Neural cell (in vitro differentiated cells): ENCODE measurements around the gene DNAJB12. TPM values are rescaled to one million over a fixed set of nuclear protein-coding genes. Genes with fewer than 3 reads are reported as not detected.

Experiments used
- H2AFZ ChIP-seq: fragments of 200-600, 300-800 bp; sonication (generic), shearing (Covaris generic); 2 replicates; pipeline ENCODE4 v1.6.0; 2014; ENCODE audit warnings: low read depth, mild to moderate bottlenecking, antibody characterized with exemption, low read length, moderate library complexity
- H3F3A ChIP-seq: fragments of 200-600 bp; shearing (Covaris generic); 2 replicates; pipeline ENCODE4 v1.6.1; 2016; ENCODE audit warnings: mild to moderate bottlenecking, moderate library complexity, mixed read lengths, antibody characterized with exemption, low read length; ENCODE audit not compliant: insufficient read depth, poor library complexity, severe bottlenecking
- H3K27ac ChIP-seq: fragments of 200-600, 300-800 bp; sonication (generic), shearing (Covaris generic); 2 replicates; pipeline ENCODE4 v1.5.1; 2014; ENCODE audit warnings: mild to moderate bottlenecking, low read length, moderate library complexity
- H3K27me3 ChIP-seq: fragments of 300-800, 200-600 bp; sonication (generic), shearing (Covaris generic); 2 replicates; pipeline ENCODE4 v1.6.0; 2014; ENCODE audit warnings: mild to moderate bottlenecking, low read depth, low read length, moderate library complexity; ENCODE audit not compliant: insufficient read depth
- H3K36me3 ChIP-seq: fragments of 300-800, 200-600 bp; sonication (generic), shearing (Covaris generic); 2 replicates; pipeline ENCODE4 v1.5.1; 2014; ENCODE audit warnings: mild to moderate bottlenecking, antibody characterized with exemption, low read length, moderate library complexity; ENCODE audit not compliant: insufficient read depth
- H3K4me2 ChIP-seq: fragments of 300-800, 200-600 bp; sonication (generic), shearing (Covaris generic); 2 replicates; pipeline ENCODE4 v1.6.0; 2014; ENCODE audit warnings: mild to moderate bottlenecking, low read length
- H3K4me3 ChIP-seq: fragments of 300-800, 200-600 bp; sonication (generic), shearing (Covaris generic); 2 replicates; pipeline ENCODE4 v1.5.1; 2014; ENCODE audit warnings: mild to moderate bottlenecking, low read length, moderate library complexity
- H3K79me2 ChIP-seq: fragments of 200-600 bp; shearing (Covaris generic); replicated peaks from 2 replicates; pipeline ENCODE4 v1.6.0; 2014; ENCODE audit warnings: mild to moderate bottlenecking, low read length, moderate library complexity; ENCODE audit not compliant: insufficient read depth
- H3K9ac ChIP-seq: fragments of 300-800, 200-600 bp; sonication (generic), shearing (Covaris generic); 2 replicates; pipeline ENCODE4 v1.6.1; 2016; ENCODE audit warnings: mild to moderate bottlenecking, low read length, mixed read lengths
- H3K9me2 ChIP-seq: fragments of 200-600 bp; shearing (Covaris generic); 2 replicates; pipeline ENCODE4 v1.6.1; 2016; ENCODE audit warnings: mild to moderate bottlenecking, low read length, mixed read lengths; ENCODE audit not compliant: insufficient read depth
- H3K9me3 ChIP-seq: fragments of 200-600, 300-800 bp; sonication (generic), shearing (Covaris generic); 2 replicates; pipeline ENCODE4 v1.6.1; 2016; ENCODE audit warnings: mild to moderate bottlenecking, mixed run types, low read length, moderate library complexity, mixed read lengths
- H4K20me1 ChIP-seq: fragments of 200-600 bp; shearing (Covaris generic); 2 replicates; pipeline ENCODE4 v1.6.1; 2016; ENCODE audit warnings: mild to moderate bottlenecking, mixed run types; ENCODE audit not compliant: insufficient read depth
- CTCF ChIP-seq: fragments of 450-650 bp; IDR thresholded peaks from 2 replicates; pipeline ENCODE4 v1.5.1; 2014; ENCODE audit warnings: antibody characterized with exemption, mild to moderate bottlenecking, moderate library complexity; ENCODE audit not compliant: poor library complexity, severe bottlenecking
- EP300 ChIP-seq: fragments of 450-650 bp; conservative IDR thresholded peaks from 2 replicates; pipeline ENCODE4 v1.6.1; 2014; ENCODE audit warnings: antibody characterized with exemption, mild to moderate bottlenecking, moderate library complexity; ENCODE audit not compliant: poor library complexity, severe bottlenecking
- EZH2 ChIP-seq: fragments of 200-600, 300-800 bp; shearing (Covaris generic), sonication (generic); IDR thresholded peaks from 2 replicates; pipeline ENCODE4 v1.6.1; 2014; ENCODE audit warnings: antibody characterized with exemption, low read length, borderline replicate concordance, mild to moderate bottlenecking; ENCODE audit not compliant: insufficient read depth, poor library complexity, severe bottlenecking
- MXI1 ChIP-seq: fragments of 450-650 bp; conservative IDR thresholded peaks from 2 replicates; pipeline ENCODE4 v1.6.1; 2014; ENCODE audit warnings: antibody characterized with exemption, mild to moderate bottlenecking; ENCODE audit not compliant: poor library complexity, severe bottlenecking
- POLR2AphosphoS5 ChIP-seq: IDR thresholded peaks from 2 replicates; pipeline ENCODE4 v1.6.1; 2012
- RAD21 ChIP-seq: fragments of 450-650 bp; conservative IDR thresholded peaks from 2 replicates; pipeline ENCODE4 v1.6.1; 2014; ENCODE audit warnings: antibody characterized with exemption, mild to moderate bottlenecking, moderate library complexity
- REST ChIP-seq: IDR thresholded peaks from 2 replicates; pipeline ENCODE4 v1.6.1; 2012; ENCODE audit warnings: borderline replicate concordance
- SMC3 ChIP-seq: fragments of 450-650 bp; conservative IDR thresholded peaks from 2 replicates; pipeline ENCODE4 v1.6.1; 2014; ENCODE audit warnings: antibody characterized with exemption, mild to moderate bottlenecking, moderate library complexity; ENCODE audit not compliant: poor library complexity
- TAF1 ChIP-seq: IDR thresholded peaks from 2 replicates; pipeline ENCODE4 v1.6.1; 2012; ENCODE audit warnings: low read depth
- polyA plus RNA-seq: library from polyadenylated mRNA; depleted of rRNA; stranded (reverse); fragments of >200 nt; gene quantifications from 2 replicates; pipeline ENCODE4 v1.2.3, GENCODE V29; 2014

The DNAJB12 gene
- polyA plus RNA-seq, 1 donor from 2014 or later, result 24.5 TPM

GRCh38 chr10:72311667-72312066, 43.1 kb downstream of the DNAJB12 start:
- TF ChIP-seq RAD21 (no peak), SMC3 (no peak), EZH2 (no peak), REST (no peak), MXI1 (no peak), TAF1 (no peak), POLR2AphosphoS5 (no peak), CTCF (no peak), EP300 (no peak)
- Histone ChIP-seq H3K27me3 (no peaks in the 10 kb centered on the region), H3K36me3 (no peaks in the 10 kb centered on the region), H4K20me1 (no peaks in the 10 kb centered on the region), H3K27ac (no peak overlapping the region), H3K4me3 (no peak overlapping the region), H3K9ac (no peak overlapping the region), H3K4me2 (no peak overlapping the region), H2AFZ (no peak overlapping the region), H3F3A (no peaks in the 10 kb centered on the region), H3K79me2 (no peaks in the 10 kb centered on the region), H3K9me2 (no peaks in the 10 kb centered on the region), H3K9me3 (no peaks in the 10 kb centered on the region)

- Histone ChIP-seq H3K79me2 (no peaks in the 10 kb centered on the region), H3K4me2 (no peak overlapping the region), H3K4me3 (no peak overlapping the region), H3K27me3 (no peaks in the 10 kb centered on the region), H3F3A (no peaks in the 10 kb centered on the region), H4K20me1 (no peaks in the 10 kb centered on the region), H3K9ac (no peak overlapping the region), H3K36me3 (no peaks in the 10 kb centered on the region), H3K27ac (no peak overlapping the region), H2AFZ (no peak overlapping the region), H3K9me3 (no peaks in the 10 kb centered on the region), H3K9me2 (no peaks in the 10 kb centered on the region)
- no peak for TF ChIP-seq EZH2
- TF ChIP-seq RAD21, result no peak
- no peak for TF ChIP-seq CTCF
- no peak for TF ChIP-seq POLR2AphosphoS5
- no peak for TF ChIP-seq TAF1
- no peak for TF ChIP-seq REST
- TF ChIP-seq MXI1, result no peak
- TF ChIP-seq SMC3, result no peak
- TF ChIP-seq EP300, result no peak
Observed at GRCh38 chr10:72310636-72311035, 44.1 kb downstream of the DNAJB12 start.
